Coronary artery (tissue), 2 donors: ENCODE measurements around the gene PGBD4.
"Not testable (repeated sequence)": the region's sequence is repeated elsewhere in the genome, so short reads cannot be mapped to it uniquely, and the experiment has no call there.

Source experiments
- DNase-seq: peaks from one replicate; pipeline ENCODE4 v3.0.0-alpha.2; 2017; ENCODE audit warnings: low spot score
- H3K27ac ChIP-seq, 2 donors: fragments of 200-600 bp; sonication (generic); one replicate each; pipeline ENCODE4 v1.5.1; 2016 to 2019
- H3K4me3 ChIP-seq: fragments of 200-600 bp; sonication (generic); 2 replicates; pipeline ENCODE4 v1.5.1; 2016; ENCODE audit warnings: mild to moderate bottlenecking, moderate library complexity
- TF ChIP-seq, protein P1 (sequence below): fragments of 200-600 bp; sonication (generic); IDR thresholded peaks from one replicate; pipeline ENCODE4 v1.5.1; 2019; ENCODE audit warnings: antibody characterized with exemption

The PGBD4 gene

DNA sequence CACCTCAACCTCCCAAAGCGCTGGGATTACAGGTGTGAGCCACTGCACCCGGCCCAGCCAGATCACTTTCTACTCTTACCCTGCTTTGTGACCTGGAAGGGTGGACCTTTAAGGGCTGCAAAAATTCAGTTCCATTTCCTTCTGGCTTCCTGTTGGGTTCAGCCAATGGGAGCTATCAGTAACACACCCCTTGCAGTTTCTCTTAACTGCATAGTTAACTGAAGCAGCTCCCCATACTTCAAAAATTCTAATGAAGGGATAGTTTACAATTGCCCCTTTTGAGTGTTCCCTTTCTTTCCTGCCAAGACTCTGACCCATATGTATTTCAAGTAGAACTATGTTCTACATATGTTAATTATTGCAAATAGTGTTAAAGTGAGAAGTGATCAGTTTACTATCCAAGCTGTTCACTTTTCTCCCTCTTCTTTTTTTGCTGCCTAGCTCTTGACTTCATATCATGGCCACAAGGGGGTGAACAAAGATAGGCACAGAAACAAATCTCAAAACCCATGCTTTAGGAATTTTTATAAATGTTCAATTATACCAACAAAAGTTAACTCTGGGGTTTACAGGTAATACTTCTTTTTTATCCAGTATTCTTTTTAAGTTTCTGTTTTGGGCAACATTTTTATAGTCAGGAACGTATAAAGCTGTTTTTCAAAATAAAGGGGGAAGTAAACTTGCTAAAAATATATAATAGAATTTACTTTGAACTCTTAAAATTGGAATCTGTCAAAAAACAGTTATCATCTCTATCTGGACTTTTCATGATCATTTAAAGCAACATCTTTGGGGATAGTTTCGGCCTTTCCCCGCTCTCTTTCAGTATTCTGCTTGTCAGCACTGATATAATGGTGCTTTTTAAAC lies 8.1 kb downstream of the PGBD4 start:
- Histone ChIP-seq H3K27ac (no peak overlapping the region), H3K4me3 (no peak overlapping the region)
- DNase-seq, result no peak
- TF ChIP-seq, protein P1, sequence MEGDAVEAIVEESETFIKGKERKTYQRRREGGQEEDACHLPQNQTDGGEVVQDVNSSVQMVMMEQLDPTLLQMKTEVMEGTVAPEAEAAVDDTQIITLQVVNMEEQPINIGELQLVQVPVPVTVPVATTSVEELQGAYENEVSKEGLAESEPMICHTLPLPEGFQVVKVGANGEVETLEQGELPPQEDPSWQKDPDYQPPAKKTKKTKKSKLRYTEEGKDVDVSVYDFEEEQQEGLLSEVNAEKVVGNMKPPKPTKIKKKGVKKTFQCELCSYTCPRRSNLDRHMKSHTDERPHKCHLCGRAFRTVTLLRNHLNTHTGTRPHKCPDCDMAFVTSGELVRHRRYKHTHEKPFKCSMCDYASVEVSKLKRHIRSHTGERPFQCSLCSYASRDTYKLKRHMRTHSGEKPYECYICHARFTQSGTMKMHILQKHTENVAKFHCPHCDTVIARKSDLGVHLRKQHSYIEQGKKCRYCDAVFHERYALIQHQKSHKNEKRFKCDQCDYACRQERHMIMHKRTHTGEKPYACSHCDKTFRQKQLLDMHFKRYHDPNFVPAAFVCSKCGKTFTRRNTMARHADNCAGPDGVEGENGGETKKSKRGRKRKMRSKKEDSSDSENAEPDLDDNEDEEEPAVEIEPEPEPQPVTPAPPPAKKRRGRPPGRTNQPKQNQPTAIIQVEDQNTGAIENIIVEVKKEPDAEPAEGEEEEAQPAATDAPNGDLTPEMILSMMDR, result no peak

DNA sequence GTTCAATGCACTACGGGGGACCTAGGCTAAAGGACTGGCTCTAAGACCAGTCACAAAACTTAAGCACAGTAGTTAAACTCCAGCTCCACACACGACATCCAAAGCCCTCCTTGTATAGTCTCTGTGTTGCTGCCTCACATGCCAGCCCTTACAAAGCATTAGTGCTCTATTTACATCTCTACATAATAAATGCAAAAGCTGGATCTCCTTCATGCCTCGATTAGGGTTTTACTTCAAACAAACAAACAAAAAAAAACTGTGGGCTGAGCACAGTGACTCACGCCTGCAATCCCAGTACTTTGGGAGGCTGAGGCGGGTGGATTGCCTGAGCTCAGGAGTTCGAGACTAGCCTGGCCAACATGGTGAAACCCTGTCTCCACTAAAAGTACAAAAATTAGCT lies 9.6 kb downstream of the PGBD4 start:
- no peak for DNase-seq
- no peak overlapping the region for H3K4me3 ChIP-seq
- TF ChIP-seq, protein P1, result no peak
- no peak overlapping the region for H3K27ac ChIP-seq

DNA sequence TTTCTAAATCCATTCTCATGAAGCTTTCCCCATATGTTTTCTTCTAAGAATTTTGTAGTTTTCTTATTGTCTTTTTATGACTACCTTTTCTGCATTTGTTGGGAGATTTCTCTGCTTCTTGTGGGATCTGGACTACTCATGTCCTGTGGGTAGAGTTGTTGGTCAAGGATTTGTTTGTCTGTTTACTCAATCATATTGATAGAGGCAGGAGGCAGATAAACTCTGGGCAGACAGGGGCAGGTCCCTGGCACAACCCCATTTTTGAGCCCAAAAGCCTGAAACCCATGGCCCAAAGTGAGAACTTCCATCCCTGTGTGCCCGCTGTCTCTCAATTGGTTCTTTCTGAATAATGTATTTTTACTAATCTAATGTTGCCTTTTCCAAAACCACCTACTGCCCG lies 12.3 kb downstream of the PGBD4 start:
- Histone ChIP-seq H3K4me3 (no peak overlapping the region), H3K27ac (no peak overlapping the region)
- TF ChIP-seq, protein P1, result no peak
- no peak for DNase-seq

DNA sequence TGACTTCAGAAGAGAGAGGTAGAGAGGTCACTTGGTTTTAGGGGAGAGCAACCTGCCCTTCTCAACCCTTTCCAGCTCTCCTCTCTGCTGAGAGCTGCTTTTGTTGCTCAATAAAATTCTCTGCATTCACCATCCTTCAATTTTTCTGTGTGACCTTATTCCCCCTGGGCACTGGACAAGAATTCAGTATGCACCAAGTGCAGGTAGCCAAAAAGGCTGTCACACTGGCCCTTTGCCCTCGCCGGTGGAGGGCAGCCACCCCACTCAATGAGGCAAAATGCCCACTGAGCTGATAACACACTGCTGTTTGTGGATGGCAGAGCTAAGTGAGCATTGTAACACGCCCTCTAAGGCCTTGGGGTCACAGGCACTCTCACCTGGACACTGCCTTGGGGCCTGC lies 12.9 kb downstream of the PGBD4 start:
- H3K4me3 ChIP-seq, result no peak overlapping the region
- TF ChIP-seq, protein P1, result no peak
- H3K27ac ChIP-seq, result no peak overlapping the region
- no peak for DNase-seq

DNA sequence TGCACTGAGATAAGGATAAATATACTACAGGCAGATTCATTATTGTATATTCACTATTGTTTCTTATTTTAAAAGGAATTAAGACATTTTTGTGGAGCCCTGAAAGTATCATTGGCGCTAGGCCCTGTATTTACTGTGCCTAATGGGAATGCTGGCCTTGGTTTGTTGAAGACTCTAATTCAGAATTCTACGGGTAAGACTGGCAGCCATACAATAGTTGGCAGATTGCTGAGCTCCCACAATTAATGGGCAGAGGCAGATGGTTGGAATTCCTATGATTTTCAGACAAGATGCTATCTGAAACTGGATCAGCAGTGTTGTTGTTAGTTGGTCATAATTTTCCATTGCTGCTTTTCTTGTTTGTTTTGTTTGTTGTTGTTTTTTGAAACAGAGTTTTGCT lies 14.7 kb downstream of the PGBD4 start:
- no peak overlapping the region for H3K4me3 ChIP-seq
- H3K27ac ChIP-seq, result no peak overlapping the region
- TF ChIP-seq, protein P1, result no peak
- no peak for DNase-seq

DNA sequence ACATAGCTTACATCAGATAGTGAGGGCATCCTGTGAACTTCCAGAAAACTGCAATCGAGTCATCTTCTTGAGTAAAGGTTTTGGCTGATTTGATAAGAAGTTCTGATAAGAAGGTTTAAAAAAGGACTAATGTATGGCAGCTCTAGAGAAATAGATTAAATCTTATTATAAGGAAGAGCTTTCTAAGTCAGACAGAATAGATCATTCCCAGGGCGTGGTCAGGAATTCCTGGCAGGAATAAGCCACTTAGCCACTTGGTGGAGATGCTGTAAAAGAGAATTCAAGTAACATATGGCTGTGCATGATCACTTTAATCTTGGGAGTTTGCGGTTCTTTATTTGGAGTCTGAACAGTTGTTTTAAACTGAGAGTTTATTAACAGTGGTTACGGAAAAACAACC lies 17.4 kb downstream of the PGBD4 start:
- no peak overlapping the region for H3K27ac ChIP-seq
- DNase-seq, result no peak
- TF ChIP-seq, protein P1, result no peak
- H3K4me3 ChIP-seq, result no peak overlapping the region

DNA sequence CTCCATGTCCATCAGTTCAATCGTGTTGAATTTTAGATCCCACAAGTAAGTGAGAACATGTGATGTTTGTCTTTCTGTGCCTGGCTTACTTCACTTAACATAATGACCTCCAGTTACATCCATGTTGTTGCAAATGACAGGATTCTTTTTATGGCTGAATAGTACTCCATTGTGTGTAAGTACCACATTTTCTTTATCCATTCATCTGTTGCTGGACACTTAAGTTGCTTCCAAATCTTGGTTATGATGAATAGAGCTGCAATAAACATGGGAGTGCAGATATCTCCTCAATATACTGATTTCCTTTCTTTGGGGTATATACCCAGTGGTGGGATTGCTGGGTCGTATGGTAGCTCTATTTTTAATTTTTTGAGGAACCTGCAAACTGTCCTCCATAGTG lies 18.5 kb downstream of the PGBD4 start:
- not testable (repeated sequence) for H3K4me3 ChIP-seq, H3K27ac ChIP-seq, DNase-seq

DNA sequence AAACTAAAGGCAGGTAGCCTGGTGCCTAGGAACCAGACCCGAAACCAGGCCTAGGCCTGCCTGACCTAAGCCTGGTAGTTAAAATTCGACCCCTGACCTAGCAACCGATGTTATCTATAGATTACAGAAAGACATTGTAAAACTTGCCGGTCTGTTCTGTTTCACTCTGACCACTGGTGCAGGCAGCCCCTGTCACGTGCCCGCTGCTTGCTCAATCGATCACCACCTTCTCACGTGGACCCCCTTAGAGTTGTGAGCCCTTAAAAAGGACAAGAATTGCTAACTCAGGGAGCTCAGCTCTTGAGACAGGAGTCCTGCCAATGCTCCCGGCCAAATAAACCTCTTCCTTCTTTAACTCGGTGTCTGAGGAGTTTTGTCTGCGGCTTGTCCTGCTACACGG lies 19.9 kb downstream of the PGBD4 start:
- H3K27ac ChIP-seq, DNase-seq: not testable (repeated sequence)

More for the DNA sequence above, 19.9 kb downstream of the PGBD4 start:
- H3K4me3 ChIP-seq, result not testable (repeated sequence)
